ENCODE measurements around the gene NPL.

The NPL gene

GRCh38 chr1:182811975-182812722 is 22.6 kb downstream of the NPL start:
- peak in 1 of 58 donors; percentile 3 for DNase-seq

GRCh38 chr1:182816863-182817262 is 27.3 kb downstream of the NPL start:
- no peak for DNase-seq

- no peak for DNase-seq
Observed at GRCh38 chr1:182817802-182818201, 28.2 kb downstream of the NPL start.

- DNase-seq, result no peak
Observed at GRCh38 chr1:182823220-182823619, 33.6 kb downstream of the NPL start.

GRCh38 chr1:182826892-182827291 is 37.3 kb downstream of the NPL start:
- no peak for DNase-seq

GRCh38 chr1:182829285-182829932 is 39.8 kb downstream of the NPL start:
- DNase-seq, result no peak

- no peak for DNase-seq
Observed at GRCh38 chr1:182833271-182833670, 43.7 kb downstream of the NPL start.

GRCh38 chr1:182834326-182834725 is 44.8 kb downstream of the NPL start:
- DNase-seq, result no peak

GRCh38 chr1:182835806-182836205 is 46.2 kb downstream of the NPL start:
- DNase-seq, result no peak

GRCh38 chr1:182839209-182840066 is 49.9 kb downstream of the NPL start, which contains the start of gene DHX9:
Gene DHX9 (plus strand): TSS chr1:182839347. CDS start chr1:182842567, 3,220 bp downstream.
- peak; percentile 41 to 99 (median 91) for DNase-seq

GRCh38 chr1:182841368-182841988 is 51.9 kb downstream of the NPL start:
- no peak for DNase-seq

GRCh38 chr1:182842265-182842664 is 52.7 kb downstream of the NPL start:
- no peak for DNase-seq

GRCh38 chr1:182845379-182845778 is 55.8 kb downstream of the NPL start:
- no peak for DNase-seq

GRCh38 chr1:182845894-182846293 is 56.3 kb downstream of the NPL start:
- DNase-seq, result no peak

- no peak for DNase-seq
Observed at GRCh38 chr1:182847105-182847504, 57.5 kb downstream of the NPL start.

- DNase-seq, result no peak
Observed at GRCh38 chr1:182848736-182849135, 59.2 kb downstream of the NPL start.

GRCh38 chr1:182850319-182850718 is 60.7 kb downstream of the NPL start:
- DNase-seq, result no peak

- DNase-seq, result no peak
Observed at GRCh38 chr1:182851825-182852224, 62.3 kb downstream of the NPL start.

- DNase-seq, result no peak
Observed at GRCh38 chr1:182855911-182856310, 66.3 kb downstream of the NPL start.

- no peak for DNase-seq
Observed at GRCh38 chr1:182857212-182857611, 67.6 kb downstream of the NPL start.

- DNase-seq, result no peak
Observed at GRCh38 chr1:182860658-182861057, 71.1 kb downstream of the NPL start.

GRCh38 chr1:182861994-182862393 is 72.4 kb downstream of the NPL start:
- no peak for DNase-seq
